PC-9 (cell line): ENCODE measurements around the gene SPRR2D. TPM values are rescaled to one million over a fixed set of nuclear protein-coding genes. Genes with fewer than 3 reads are reported as not detected.

Experiments
- BruUV-seq: library from RNA; stranded (reverse); fragments of 400-500 nt; replicated peaks from 2 replicates; lab custom pipeline; 2021; lab: Mats Ljungman, UMichigan
- CTCF ChIA-PET: fragments of 300-600 bp; sonication (Branson Sonifier 250); formaldehyde crosslinking; loops from one replicate; lab custom pipeline; 2022; ENCODE audit warnings: antibody characterized with exemption; lab: Charles Lee
- POLR2A ChIA-PET: fragments of 300-600 bp; sonication (Branson Sonifier 250); formaldehyde crosslinking; loops from one replicate; lab custom pipeline; 2022; ENCODE audit warnings: antibody characterized with exemption; ENCODE audit not compliant: unreplicated experiment; lab: Charles Lee
- DNase-seq, 2 experiments: peaks; one replicate each; pipeline versions ENCODE4 v3.0.0 to v3.0.0-alpha.2; 2015 to 2022; ENCODE audit warnings: mixed read lengths in 1 of 2
- H2AFZ ChIP-seq: fragments of 200-600 bp; sonication (generic); 2 replicates; pipeline ENCODE4 v1.8.1; 2017; ENCODE audit warnings: antibody characterized with exemption
- H3F3A ChIP-seq: fragments of 200-600 bp; sonication (generic); 2 replicates; pipeline ENCODE4 v1.8.1; 2017; ENCODE audit warnings: antibody characterized with exemption, mild to moderate bottlenecking, low read depth; ENCODE audit not compliant: insufficient read depth
- H3K27ac ChIP-seq: fragments of 200-600 bp; sonication (generic); 2 replicates; pipeline ENCODE4 v1.6.1; 2016; ENCODE audit warnings: mixed run types
- H3K27me3 ChIP-seq: fragments of 200-600 bp; sonication (generic); 2 replicates; pipeline ENCODE4 v1.6.1; 2016; ENCODE audit warnings: low read depth, mixed run types; ENCODE audit not compliant: insufficient read depth
- H3K36me3 ChIP-seq: fragments of 200-600 bp; sonication (generic); 2 replicates; pipeline ENCODE4 v1.6.1; 2016; ENCODE audit warnings: low read depth, mixed run types
- H3K4me1 ChIP-seq: fragments of 200-600 bp; sonication (generic); replicated peaks from 2 replicates; pipeline ENCODE4 v1.6.1; 2016; ENCODE audit warnings: mixed run types; ENCODE audit not compliant: insufficient read depth
- H3K4me2 ChIP-seq: fragments of 200-600 bp; sonication (generic); 2 replicates; pipeline ENCODE4 v1.6.1; 2017; ENCODE audit warnings: mixed run types
- H3K4me3 ChIP-seq: fragments of 200-600 bp; sonication (generic); 2 replicates; pipeline ENCODE4 v1.6.1; 2016; ENCODE audit warnings: mixed run types
- H3K79me2 ChIP-seq: fragments of 200-600 bp; sonication (generic); 2 replicates; pipeline ENCODE4 v1.6.1; 2017; ENCODE audit warnings: low read depth, mixed run types
- H3K9me2 ChIP-seq: fragments of 200-600 bp; sonication (generic); 2 replicates; pipeline ENCODE4 v1.8.1; 2017; ENCODE audit warnings: mild to moderate bottlenecking; ENCODE audit not compliant: insufficient read depth
- H3K9me3 ChIP-seq: fragments of 200-600 bp; sonication (generic); 2 replicates; pipeline ENCODE4 v1.8.1; 2016; ENCODE audit warnings: low read depth; ENCODE audit not compliant: insufficient read depth
- H4K20me1 ChIP-seq: fragments of 200-600 bp; sonication (generic); 2 replicates; pipeline ENCODE4 v1.8.1; 2017; ENCODE audit not compliant: insufficient read depth
- EZH2 ChIP-seq: fragments of 200-600 bp; sonication (generic); IDR thresholded peaks from 2 replicates; pipeline ENCODE4 v1.8.0; 2017; ENCODE audit warnings: antibody characterized with exemption, low read depth
- intact Hi-C: fragments of 100-400 bp; cut with micrococcal nuclease; formaldehyde crosslinking; loops from one replicate; pipeline ENCODE4 v1.10.0; 2022; ENCODE audit not compliant: unreplicated experiment
- total RNA-seq: library from RNA; stranded (reverse); gene quantifications from 2 replicates; pipeline ENCODE4 v1.2.3, GENCODE V29; 2021
- TF ChIP-seq, protein P1 (sequence below): fragments of 200-600 bp; sonication (generic); conservative IDR thresholded peaks from 2 replicates; pipeline ENCODE4 v1.6.1; 2017; ENCODE audit warnings: mixed run types, antibody characterized with exemption, mild to moderate bottlenecking, moderate library complexity

The SPRR2D gene
- total RNA-seq, 1 experiment from 2014 or later, result not detected

DNA sequence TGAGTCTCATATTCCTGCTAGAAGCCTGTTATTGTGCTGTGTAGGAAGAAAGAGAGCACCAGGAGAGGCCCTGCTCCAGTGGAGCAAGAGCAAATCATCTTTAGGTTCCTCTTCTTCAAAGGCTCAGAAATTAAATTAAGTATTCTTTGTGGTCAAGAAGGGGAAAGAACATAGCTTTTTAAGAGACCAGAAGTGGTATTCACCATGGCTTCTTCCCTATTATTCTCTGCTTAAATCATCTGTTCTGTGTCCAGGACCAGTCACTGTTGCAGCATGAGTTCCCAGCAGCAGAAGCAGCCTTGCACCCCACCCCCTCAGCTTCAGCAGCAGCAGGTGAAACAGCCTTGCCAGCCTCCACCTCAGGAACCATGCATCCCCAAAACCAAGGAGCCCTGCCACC lies 8.8 kb downstream of the SPRR2D start:
- no peaks in the 10 kb centered on the region for H3K9me2 ChIP-seq
- no peaks in the 10 kb centered on the region for H3K36me3 ChIP-seq
- no TSS peak for BruUV-seq
- intact Hi-C loops, result loop anchor here (2.0 to 5.0 kb wide), 3 partner anchors 80 to 161 kb away; no protein-coding TSS in a partner anchor
- no peaks in the 10 kb centered on the region for H3K27me3 ChIP-seq
- no peaks in the 10 kb centered on the region for H3K79me2 ChIP-seq
- no peak overlapping the region for H2AFZ ChIP-seq
- no peaks in the 10 kb centered on the region for H3K9me3 ChIP-seq
- H3K4me1 ChIP-seq, result peaks cover 37% of the 10 kb centered on the region
- TF ChIP-seq, protein P1, sequence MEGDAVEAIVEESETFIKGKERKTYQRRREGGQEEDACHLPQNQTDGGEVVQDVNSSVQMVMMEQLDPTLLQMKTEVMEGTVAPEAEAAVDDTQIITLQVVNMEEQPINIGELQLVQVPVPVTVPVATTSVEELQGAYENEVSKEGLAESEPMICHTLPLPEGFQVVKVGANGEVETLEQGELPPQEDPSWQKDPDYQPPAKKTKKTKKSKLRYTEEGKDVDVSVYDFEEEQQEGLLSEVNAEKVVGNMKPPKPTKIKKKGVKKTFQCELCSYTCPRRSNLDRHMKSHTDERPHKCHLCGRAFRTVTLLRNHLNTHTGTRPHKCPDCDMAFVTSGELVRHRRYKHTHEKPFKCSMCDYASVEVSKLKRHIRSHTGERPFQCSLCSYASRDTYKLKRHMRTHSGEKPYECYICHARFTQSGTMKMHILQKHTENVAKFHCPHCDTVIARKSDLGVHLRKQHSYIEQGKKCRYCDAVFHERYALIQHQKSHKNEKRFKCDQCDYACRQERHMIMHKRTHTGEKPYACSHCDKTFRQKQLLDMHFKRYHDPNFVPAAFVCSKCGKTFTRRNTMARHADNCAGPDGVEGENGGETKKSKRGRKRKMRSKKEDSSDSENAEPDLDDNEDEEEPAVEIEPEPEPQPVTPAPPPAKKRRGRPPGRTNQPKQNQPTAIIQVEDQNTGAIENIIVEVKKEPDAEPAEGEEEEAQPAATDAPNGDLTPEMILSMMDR, result no peak
- TF ChIP-seq EZH2, result no peak
- DNase-seq, result no peak
- CTCF ChIA-PET, result interaction anchor here (0.8 to 1.3 kb wide), 2 partner anchors 105 to 161 kb away, joined by 4 read pairs; no protein-coding TSS in a partner anchor
- H4K20me1 ChIP-seq, result no peaks in the 10 kb centered on the region
- H3F3A ChIP-seq, result peaks cover 11% of the 10 kb centered on the region; the same call in 1 of the 2 replicates
- no peak overlapping the region for H3K4me2 ChIP-seq
- no peak overlapping the region for H3K27ac ChIP-seq
- H3K4me3 ChIP-seq, result no peak overlapping the region
- POLR2A ChIA-PET, result no interaction called here

DNA sequence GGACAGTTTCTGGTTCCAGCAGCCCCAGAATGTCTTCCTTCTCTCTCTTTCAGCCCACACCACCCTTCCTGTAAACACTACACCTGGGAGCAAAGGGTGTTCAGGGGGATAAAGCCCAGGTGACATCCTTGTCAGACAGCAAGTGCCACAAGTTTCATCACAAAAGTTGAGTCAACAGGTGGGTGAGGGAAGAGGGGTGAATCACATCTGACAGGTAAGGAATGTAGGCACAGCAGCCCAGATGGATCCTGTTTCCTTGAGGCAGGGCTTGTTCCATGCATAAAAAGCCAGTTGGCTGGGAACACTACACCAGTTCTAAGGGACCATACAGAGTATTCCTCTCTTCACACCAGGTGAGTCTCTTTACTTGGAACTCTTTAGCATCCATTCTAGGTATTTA lies 10.0 kb downstream of the SPRR2D start, which contains the start of gene SPRR1B:
TSS of gene SPRR1B (plus strand) at position 309 of the 400 bp plus-strand sequence. CDS start 1,143 bp downstream, outside the sequence.
- no peak within 1 kb of the TSS for H3K4me3 ChIP-seq
- H4K20me1 ChIP-seq, result no peaks in the 10 kb centered on the region
- H3K79me2 ChIP-seq, result no peaks in the 10 kb centered on the region
- ChIA-PET CTCF (no interaction called here), POLR2A (no interaction called here)
- peaks cover 11% of the 10 kb centered on the region; the same call in 1 of the 2 replicates for H3F3A ChIP-seq
- H3K27ac ChIP-seq, result no peak within 1 kb of the TSS
- TF ChIP-seq EZH2, result no peak
- TF ChIP-seq, protein P1, result no peak
- H3K27me3 ChIP-seq, result no peaks in the 10 kb centered on the region
- BruUV-seq, result no TSS peak
- H3K36me3 ChIP-seq, result no peaks in the 10 kb centered on the region
- peak; percentile 38 to 91 for DNase-seq
- H3K9me3 ChIP-seq, result no peaks in the 10 kb centered on the region
- H3K4me1 ChIP-seq, result peaks cover 37% of the 10 kb centered on the region
- no peak within 1 kb of the TSS for H2AFZ ChIP-seq
- no peaks in the 10 kb centered on the region for H3K9me2 ChIP-seq
- intact Hi-C loops, result loop anchor here (5.0 kb wide), 1 partner anchor 79 kb away; no protein-coding TSS in a partner anchor
- H3K4me2 ChIP-seq, result 0 out of 2 replicates have a peak within 1 kb of the TSS, but pooled peaks have one; percentile 10

DNA sequence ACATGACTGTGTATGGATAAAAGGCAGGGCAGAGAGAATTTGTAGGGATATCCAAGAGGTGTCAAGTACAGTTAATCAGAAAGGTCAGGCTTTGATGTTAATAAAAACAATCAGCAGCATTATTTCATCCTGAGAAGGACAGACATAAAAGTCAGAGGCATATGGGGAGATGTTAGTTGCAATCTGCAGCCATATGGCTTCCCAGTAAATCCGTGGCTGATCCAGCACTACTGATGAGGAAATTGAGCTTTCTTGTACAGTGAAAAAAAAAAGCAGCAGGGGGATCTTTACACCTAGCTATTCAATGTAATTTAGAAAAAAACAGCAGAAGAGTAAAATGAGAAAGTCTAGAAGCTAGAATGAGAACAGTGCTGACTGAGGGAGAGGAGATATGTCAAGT lies 12.2 kb downstream of the SPRR2D start:
- DNase-seq, result no peak
- Histone ChIP-seq H3K9me3 (no peaks in the 10 kb centered on the region), H3K27me3 (no peaks in the 10 kb centered on the region), H3K36me3 (no peaks in the 10 kb centered on the region), H3K4me3 (no peak overlapping the region), H4K20me1 (no peaks in the 10 kb centered on the region), H3K4me1 (peaks cover 36% of the 10 kb centered on the region), H3K79me2 (no peaks in the 10 kb centered on the region), H2AFZ (no peak overlapping the region), H3K9me2 (0 out of 2 replicates have a peak, but pooled peaks cover 5% of the 10 kb centered on the region), H3K27ac (no peak overlapping the region), H3K4me2 (no peak overlapping the region), H3F3A (peaks cover 11% of the 10 kb centered on the region; the same call in 1 of the 2 replicates)
- CTCF ChIA-PET, result no interaction called here
- POLR2A ChIA-PET, result no interaction called here
- BruUV-seq, result no TSS peak
- intact Hi-C loops, result no loop called here
- TF ChIP-seq, protein P1, result no peak
- no peak for TF ChIP-seq EZH2
